K562 (cell line): Measurements from ENCODE around the gene TLE4. TPM values are rescaled to one million over a fixed set of nuclear protein-coding genes. Genes with fewer than 3 reads are reported as not detected.

Experiments
- ATAC-seq: fragments of 200-7000 bp; cut with Tn5 transposase; 3 replicates; pipeline ENCODE4 v1.9.1; 2020; ENCODE audit warnings: moderate library complexity
- BruUV-seq: library from RNA; stranded (reverse); fragments of 400-500 nt; replicated peaks from 2 replicates; lab custom pipeline; 2021; lab: Mats Ljungman, UMichigan
- CTCF ChIA-PET: fragments of 300-600 bp; formaldehyde crosslinking; extraction: SDS; loops from one replicate; lab custom pipeline; 2021; ENCODE audit warnings: low intra/inter-chr PET ratio; lab: Yijun Ruan, JAX
- POLR2A ChIA-PET: fragments of 300-600, 350-650 bp; sonication (Branson Sonifier 250); formaldehyde crosslinking; extraction: SDS; loops from one replicate; lab custom pipeline; 2021; ENCODE audit warnings: antibody characterized with exemption, inconsistent platforms; lab: Yijun Ruan, JAX
- DNase-seq, 4 experiments: peaks; one replicate each; pipeline versions ENCODE4 v3.0.0 to v3.0.0-alpha.2; 2011 to 2018; ENCODE audit warnings: low spot score in 3 of 4, mixed read lengths in 3 of 4; ENCODE audit errors: extremely low read depth in 1 of 4
- FAIRE-seq: peaks from 2 replicates; lab custom pipeline; 2011; peaks lifted over from hg19 to GRCh38; lab: Jason Lieb, UNC
- H2AFZ ChIP-seq: 2 replicates; pipeline ENCODE4 v1.6.0; 2011; ENCODE audit warnings: low read depth, low read length, control low read depth, inconsistent platforms
- H3K27ac ChIP-seq: fragments of 200-600 bp; 3 replicates; pipeline ENCODE4 v1.8.0; 2011; ENCODE audit warnings: low read depth, mild to moderate bottlenecking, control low read depth, inconsistent platforms, low read length, moderate library complexity, mixed read lengths; ENCODE audit errors: extremely low read depth
- H3K27me3 ChIP-seq, 2 experiments: fragments of 300-600 bp in 1 of 2; 2 replicates in 1 of 2; 3 replicates in 1 of 2; pipeline versions ENCODE4 v1.6.0 to v1.8.0; 2011; ENCODE audit warnings: inconsistent platforms in 2 of 2, low read length in 2 of 2, mild to moderate bottlenecking in 1 of 2, mixed read lengths in 1 of 2, moderate library complexity in 1 of 2; ENCODE audit not compliant: control insufficient read depth in 2 of 2, insufficient read depth in 2 of 2
- H3K36me3 ChIP-seq: fragments of 300-600 bp; 3 replicates; pipeline ENCODE4 v1.8.0; 2011; ENCODE audit warnings: mild to moderate bottlenecking, low read length, inconsistent platforms; ENCODE audit not compliant: control insufficient read depth, insufficient read depth
- H3K4me1 ChIP-seq, 2 experiments: fragments of 200-600 bp in 1 of 2; replicated peaks in 1 of 2; 2 replicates in 1 of 2; 3 replicates in 1 of 2; pipeline versions ENCODE4 v1.5.1 to v1.8.0; 2011; ENCODE audit warnings: inconsistent platforms in 2 of 2, low read length in 2 of 2, mild to moderate bottlenecking in 1 of 2, mixed read lengths in 1 of 2, moderate library complexity in 1 of 2; ENCODE audit not compliant: control insufficient read depth in 2 of 2, insufficient read depth in 2 of 2
- H3K4me2 ChIP-seq: 2 replicates; pipeline ENCODE4 v1.6.1; 2011; ENCODE audit warnings: low read length, control low read depth, inconsistent platforms, mixed read lengths; ENCODE audit not compliant: insufficient read depth
- H3K4me3 ChIP-seq: fragments of 200-600 bp; sonication (generic), shearing (Covaris generic); 2 replicates; pipeline ENCODE4 v1.5.1; 2016; ENCODE audit warnings: control low read depth, inconsistent platforms
- H3K79me2 ChIP-seq: fragments of 200-600 bp; 3 replicates; pipeline ENCODE4 v1.8.0; 2011; ENCODE audit warnings: low read length, inconsistent platforms; ENCODE audit not compliant: control insufficient read depth, insufficient read depth
- H3K9ac ChIP-seq, 2 experiments: 2 replicates each; pipeline versions ENCODE4 v1.6.0 to v1.6.1; 2011; ENCODE audit warnings: low read depth in 2 of 2, low read length in 2 of 2, control low read depth in 1 of 2, inconsistent platforms in 1 of 2, mild to moderate bottlenecking in 1 of 2, mixed read lengths in 1 of 2; ENCODE audit not compliant: insufficient read depth in 1 of 2
- H3K9me1 ChIP-seq: one replicate; pipeline ENCODE4 v1.6.0; 2011; ENCODE audit warnings: inconsistent platforms, mild to moderate bottlenecking, low read length, moderate library complexity; ENCODE audit not compliant: control insufficient read depth, insufficient read depth
- H3K9me3 ChIP-seq: replicated peaks from 2 replicates; pipeline ENCODE4 v1.5.1; 2011; ENCODE audit warnings: low read depth, low read length, inconsistent platforms; ENCODE audit not compliant: control insufficient read depth, insufficient read depth
- H4K20me1 ChIP-seq: replicated peaks from 2 replicates; pipeline ENCODE4 v1.6.1; 2011; ENCODE audit warnings: low read length, inconsistent platforms, mixed read lengths; ENCODE audit not compliant: control insufficient read depth, insufficient read depth
- BCOR ChIP-seq: fragments of 450-650 bp; IDR thresholded peaks from 2 replicates; pipeline ENCODE4 v1.6.1; 2016
- EGR1 ChIP-seq: fragments of 450-650 bp; conservative IDR thresholded peaks from 2 replicates; pipeline ENCODE4 v1.6.1; 2017; ENCODE audit warnings: mild to moderate bottlenecking
- ETV5 ChIP-seq: sonication (generic); formaldehyde crosslinking; IDR thresholded peaks from 2 replicates; pipeline ENCODE4 v1.4.0; 2020; ENCODE audit warnings: low read depth, mild to moderate bottlenecking, missing genetic modification reagents
- KAT7 ChIP-seq: sonication (generic); formaldehyde crosslinking; IDR thresholded peaks from 2 replicates; pipeline ENCODE4 v1.8.0; 2022; ENCODE audit warnings: missing genetic modification reagents, mild to moderate bottlenecking, borderline replicate concordance
- RREB1 ChIP-seq: fragments of 250-450 bp; sonication (Bioruptor Pico); IDR thresholded peaks from 2 replicates; pipeline ENCODE4 v1.4.0; 2020
- SLC30A9 ChIP-seq: fragments of 250-450 bp; sonication (Bioruptor Pico); IDR thresholded peaks from 2 replicates; pipeline ENCODE4 v1.8.0; 2022; ENCODE audit warnings: mild to moderate bottlenecking, moderate library complexity
- TEAD2 ChIP-seq: fragments of 450-650 bp; IDR thresholded peaks from 2 replicates; pipeline ENCODE4 v1.6.1; 2016; ENCODE audit warnings: missing genetic modification characterization, control low read depth, missing compliant biosample characterization
- ZBTB43 ChIP-seq: sonication (generic); formaldehyde crosslinking; IDR thresholded peaks from 2 replicates; pipeline ENCODE4 v1.8.0; 2023; ENCODE audit warnings: mild to moderate bottlenecking, missing genetic modification reagents
- ZNF561 ChIP-seq: fragments of 450-650 bp; formaldehyde crosslinking; conservative IDR thresholded peaks from 2 replicates; pipeline ENCODE4 v1.4.0; 2020; ENCODE audit warnings: mild to moderate bottlenecking, moderate library complexity
- WGBS: fragments of 100-300 bp; shearing (Covaris generic); methylation state at CpG from one replicate; pipeline ENCODE4 v1.1.6; 2016; ENCODE audit warnings: low coverage, mixed read lengths; ENCODE audit not compliant: insufficient coverage; ENCODE audit errors: missing lambda C conversion rate; 5-methylcytosine and 5-hydroxymethylcytosine counted together
- in situ Hi-C: fragments of 300-500 bp; cut with MboI; formaldehyde crosslinking; loops from 4 replicates; pipeline ENCODE4 v1.15.0; 2018; ENCODE audit warnings: inconsistent platforms, mixed read lengths
- intact Hi-C: fragments of 100-400 bp; cut with micrococcal nuclease; formaldehyde crosslinking; loops from 2 replicates; pipeline ENCODE4 v1.14.2; 2022
- polyA plus RNA-seq, 8 experiments: library from polyadenylated mRNA; depleted of rRNA in 4 of 8; stranded (reverse) in 5 of 8; unstranded in 3 of 8; fragments of >200 nt; fragmentation: Nextera tagmentation in 2 of 8; fragmentation: Illumina TruSeq in 1 of 8; extraction: Ambion mirVana in 2 of 8; extraction: Trizol in 1 of 8; gene quantifications; 2 replicates each; pipeline versions ENCODE4 v1.2.1 to v1.2.3, GENCODE V29; 2011 to 2014; ENCODE audit warnings: inconsistent platforms in 1 of 8, missing spikeins in 1 of 8
- total RNA-seq, 7 experiments: library from RNA; depleted of rRNA in 6 of 7; stranded (reverse); fragments of >200 nt in 6 of 7; fragmentation: Illumina TruSeq in 2 of 7; extraction: Trizol in 2 of 7; gene quantifications; 2 replicates each; pipeline versions ENCODE4 v1.2.1 to v1.2.3, GENCODE V29; 2011 to 2021; ENCODE audit warnings: low replicate concordance in 1 of 7

TLE4 gene
- total and polyA plus RNA-seq, 9 of the 15 experiments (the other 6 are each of a cell fraction or from before 2014, with no cell fraction given) = 1.1 to 8.8 (median 5.7) TPM

- Histone ChIP-seq H3K9me1 (no peaks in the 10 kb centered on the region), H3K9ac (no peak overlapping the region), H3K9me3 (no peaks in the 10 kb centered on the region), H4K20me1 (no peaks in the 10 kb centered on the region), H3K27ac (no peak overlapping the region), H3K27me3 (no peaks in the 10 kb centered on the region), H3K4me1 (no peaks in the 10 kb centered on the region), H3K4me3 (no peak overlapping the region), H3K79me2 (no peaks in the 10 kb centered on the region), H2AFZ (no peak overlapping the region), H3K36me3 (no peaks in the 10 kb centered on the region), H3K4me2 (no peak overlapping the region)
- no peak for DNase-seq
- in situ Hi-C loops = no loop called here
- FAIRE-seq = no peak
- no peak for ATAC-seq
- POLR2A ChIA-PET = no interaction called here
- no TSS peak for BruUV-seq
- 43% methylated on average over 1 of the region's 1 CpG for WGBS
- TF ChIP-seq TEAD2 (tag) = no peak
- CTCF ChIA-PET = no interaction called here
- intact Hi-C loops = no loop called here
Measured at GRCh38 chr9:79646096-79646495, 74.3 kb downstream of the TLE4 start.

- Histone ChIP-seq H3K4me1 (no peaks in the 10 kb centered on the region), H3K27me3 (no peaks in the 10 kb centered on the region), H4K20me1 (no peaks in the 10 kb centered on the region), H3K79me2 (no peaks in the 10 kb centered on the region), H3K27ac (no peak overlapping the region), H2AFZ (no peak overlapping the region), H3K4me3 (no peak overlapping the region), H3K36me3 (no peaks in the 10 kb centered on the region), H3K4me2 (no peak overlapping the region), H3K9me3 (no peaks in the 10 kb centered on the region), H3K9me1 (no peaks in the 10 kb centered on the region), H3K9ac (no peak overlapping the region)
- no peak for FAIRE-seq
- no peak for DNase-seq
- WGBS = 49% methylated on average over 9 of the region's 10 CpGs
- ChIA-PET POLR2A (interaction anchor here (0.6 kb wide), 1 partner anchor 35 kb away, joined by 3 read pairs; no protein-coding TSS in a partner anchor), CTCF (no interaction called here)
- in situ Hi-C loops (no loop called here), intact Hi-C loops (no loop called here)
- no peak for ATAC-seq
- no TSS peak for BruUV-seq
- no peak for TF ChIP-seq ETV5 (CRISPR knock-in tag)
- no peak for TF ChIP-seq ZBTB43 (CRISPR knock-in tag)
- TF ChIP-seq BCOR = no peak
- no peak for TF ChIP-seq EGR1
- no peak for TF ChIP-seq RREB1
- no peak for TF ChIP-seq KAT7 (CRISPR knock-in tag)
- TF ChIP-seq ZNF561 (CRISPR knock-in tag) = no peak
- TF ChIP-seq SLC30A9 (CRISPR knock-in tag) = no peak
Measured at GRCh38 chr9:79651251-79651795, 79.6 kb downstream of the TLE4 start.
